OCI-LY1 (cell line): ENCODE results near the gene KRTAP19-7.

Experiments
- EZH2 ChIP-seq: fragments of 200-600 bp; sonication (generic), shearing (Covaris generic); IDR thresholded peaks from 2 replicates; pipeline ENCODE4 v1.8.0; 2017; ENCODE audit warnings: borderline replicate concordance, mixed run types, mild to moderate bottlenecking, antibody characterized with exemption, low read length, moderate library complexity, mixed read lengths
- TF ChIP-seq, protein P1 (sequence below): fragments of 200-600 bp; sonication (generic), shearing (Covaris generic); IDR thresholded peaks from 2 replicates; pipeline ENCODE4 v1.5.1; 2017; ENCODE audit warnings: mild to moderate bottlenecking, antibody characterized with exemption, low read length, moderate library complexity, mixed read lengths

- TF ChIP-seq, protein P1, sequence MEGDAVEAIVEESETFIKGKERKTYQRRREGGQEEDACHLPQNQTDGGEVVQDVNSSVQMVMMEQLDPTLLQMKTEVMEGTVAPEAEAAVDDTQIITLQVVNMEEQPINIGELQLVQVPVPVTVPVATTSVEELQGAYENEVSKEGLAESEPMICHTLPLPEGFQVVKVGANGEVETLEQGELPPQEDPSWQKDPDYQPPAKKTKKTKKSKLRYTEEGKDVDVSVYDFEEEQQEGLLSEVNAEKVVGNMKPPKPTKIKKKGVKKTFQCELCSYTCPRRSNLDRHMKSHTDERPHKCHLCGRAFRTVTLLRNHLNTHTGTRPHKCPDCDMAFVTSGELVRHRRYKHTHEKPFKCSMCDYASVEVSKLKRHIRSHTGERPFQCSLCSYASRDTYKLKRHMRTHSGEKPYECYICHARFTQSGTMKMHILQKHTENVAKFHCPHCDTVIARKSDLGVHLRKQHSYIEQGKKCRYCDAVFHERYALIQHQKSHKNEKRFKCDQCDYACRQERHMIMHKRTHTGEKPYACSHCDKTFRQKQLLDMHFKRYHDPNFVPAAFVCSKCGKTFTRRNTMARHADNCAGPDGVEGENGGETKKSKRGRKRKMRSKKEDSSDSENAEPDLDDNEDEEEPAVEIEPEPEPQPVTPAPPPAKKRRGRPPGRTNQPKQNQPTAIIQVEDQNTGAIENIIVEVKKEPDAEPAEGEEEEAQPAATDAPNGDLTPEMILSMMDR, result no peak
- no peak for TF ChIP-seq EZH2
Measured at GRCh38 chr21:30555095-30555494, 6.0 kb downstream of the KRTAP19-7 start.
